Ovary (tissue), 9 donors: ENCODE results near the gene CSF1R. TPM values are rescaled to one million over a fixed set of nuclear protein-coding genes. Genes with fewer than 3 reads are reported as not detected.
A peak's percentile ranks its signal among the peaks of the same experiment; 100 is the strongest.

Experiments used
- DNase-seq, 5 donors: peaks; one replicate each; pipeline ENCODE4 v3.0.0-alpha.2; 2019 to 2020
- H3K27ac ChIP-seq, 2 donors: fragments of 200-600 bp; one replicate each; pipeline versions ENCODE4 v1.5.1 to v1.8.0; 2019 to 2022
- H3K27me3 ChIP-seq: fragments of 200-600 bp; one replicate; pipeline ENCODE4 v1.8.0; 2022
- H3K36me3 ChIP-seq: fragments of 200-600 bp; sonication (generic); one replicate; pipeline ENCODE4 v1.5.1; 2019
- H3K4me1 ChIP-seq: one replicate; pipeline ENCODE4 v1.8.1; 2013; ENCODE audit warnings: mild to moderate bottlenecking, moderate library complexity; ENCODE audit not compliant: insufficient read depth
- H3K4me3 ChIP-seq: fragments of 200-600 bp; sonication (generic); one replicate; pipeline ENCODE4 v1.5.1; 2017
- H3K9me3 ChIP-seq, 2 donors: fragments of 200-600 bp in 1 of 2; sonication (generic) in 1 of 2; one replicate each; pipeline versions ENCODE4 v1.5.1 to v1.8.1; 2013 to 2019; ENCODE audit warnings: mild to moderate bottlenecking in 1 of 2, moderate library complexity in 1 of 2
- CTCF ChIP-seq, 3 donors: fragments of 450-650 bp in 2 of 3; fragments of 200-600 bp in 1 of 3; IDR thresholded peaks; one replicate each; pipeline versions ENCODE4 v1.5.1 to v1.8.0; 2016 to 2022; ENCODE audit warnings: antibody characterized with exemption in 3 of 3, mild to moderate bottlenecking in 1 of 3
- EP300 ChIP-seq: sonication (generic); formaldehyde crosslinking; IDR thresholded peaks from one replicate; pipeline ENCODE4 v1.6.1; 2017; ENCODE audit warnings: antibody characterized with exemption
- POLR2A ChIP-seq: fragments of 450-650 bp; IDR thresholded peaks from one replicate; pipeline ENCODE4 v1.6.1; 2017; ENCODE audit warnings: antibody characterized with exemption, mild to moderate bottlenecking, moderate library complexity
- WGBS, 3 donors: extraction: QIAGEN DNeasy Blood & Tissue Kit in 1 of 3; methylation state at CpG; one replicate each; pipeline versions ENCODE4 v1.1.5 to v1.1.7; 2013 to 2017; 5-methylcytosine and 5-hydroxymethylcytosine counted together
- intact Hi-C, 4 donors: fragments of 100-400 bp; cut with DNase I; formaldehyde crosslinking; loops; one replicate each; pipeline versions ENCODE4 v1.11.0 to v1.15.1; 2022 to 2023
- polyA plus RNA-seq, 2 donors: library from polyadenylated mRNA; stranded (reverse); fragments of 200-250 nt in 1 of 2; fragments of 350-450 nt in 1 of 2; fragmentation: Illumina TruSeq in 1 of 2; extraction: RNeasy Lipid Tissue Mini Kit (QIAGEN cat#74804) in 1 of 2; gene quantifications; one replicate each; pipeline ENCODE4 v1.2.3, GENCODE V29; 2013 to 2014
- total RNA-seq, 7 donors: library from RNA; depleted of rRNA in 2 of 7; stranded (reverse); fragments of >200 nt in 2 of 7; fragmentation: NEBNext Ultra II Directional in 3 of 7; extraction: Animal tissue kit (Norgen Biotek cat#: 25700) in 3 of 7; gene quantifications; one replicate each; pipeline versions ENCODE4 v1.1.0 to v1.2.4, GENCODE V29; 2016 to 2023
- donor health status: DM: no; HTN: no; CAD: no; lungs with moderate emphysema.
- donor health status: DM: no; HTN: no; CAD: no.
- donor health status: Bipolar disorder and iron deficiency.
- donor health status: DM: yes; HTN: yes; CAD: no.
- donor health status: DM: no; HTN: no; CAD: no.
- donor health status: DM: yes; HTN: yes; CAD: no.

The CSF1R gene
- total and polyA plus RNA-seq, 9 donors = 7.6 to 41.9 (median 16.4) TPM

- Histone ChIP-seq H3K27ac (no peak overlapping the region), H3K4me1 (peaks cover 4% of the 10 kb centered on the region), H3K27me3 (no peaks in the 10 kb centered on the region), H3K9me3 (no peaks in the 10 kb centered on the region), H3K4me3 (no peak overlapping the region), H3K36me3 (no peaks in the 10 kb centered on the region)
- DNase-seq = no peak
- 85 to 88% (median 85%) methylated on average over 10 of the region's 10 CpGs for WGBS, 3 donors
- intact Hi-C loops = no loop called here
- TF ChIP-seq EP300 (no peak), CTCF (IDR thresholded peaks at IDR 0.05) (no peak), POLR2A (no peak)
These were observed 40.0 kb upstream of the CSF1R start for GRCh38 chr5:150126199-150126920.

GRCh38 chr5:150125334-150125733 lies 39.0 kb upstream of the CSF1R start:
- TF ChIP-seq EP300 (no peak), CTCF (IDR thresholded peaks at IDR 0.05) (no peak), POLR2A (no peak)
- 85 to 86% (median 85%) methylated on average over 10 of the region's 10 CpGs for WGBS, 3 donors
- H3K27ac ChIP-seq = no peak overlapping the region
- H3K4me1 ChIP-seq = peaks cover 4% of the 10 kb centered on the region
- no peak overlapping the region for H3K4me3 ChIP-seq
- no peaks in the 10 kb centered on the region for H3K27me3 ChIP-seq
- H3K9me3 ChIP-seq = no peaks in the 10 kb centered on the region
- H3K36me3 ChIP-seq = peaks cover 3% of the 10 kb centered on the region
- no peak for DNase-seq
- intact Hi-C loops = no loop called here

GRCh38 chr5:150124596-150124995 lies 38.2 kb upstream of the CSF1R start:
- Histone ChIP-seq H3K36me3 (peaks cover 3% of the 10 kb centered on the region), H3K9me3 (no peaks in the 10 kb centered on the region), H3K27me3 (no peaks in the 10 kb centered on the region), H3K4me1 (peaks cover 2% of the 10 kb centered on the region), H3K27ac (no peak overlapping the region), H3K4me3 (no peak overlapping the region)
- WGBS, 3 donors = 68 to 76% (median 73%) methylated on average over 8 of the region's 8 CpGs
- DNase-seq = no peak
- no peak for TF ChIP-seq EP300
- TF ChIP-seq CTCF (IDR thresholded peaks at IDR 0.05) = no peak
- no peak for TF ChIP-seq POLR2A
- intact Hi-C loops = no loop called here

- Histone ChIP-seq H3K27ac (no peak overlapping the region), H3K4me1 (no peaks in the 10 kb centered on the region), H3K4me3 (no peak overlapping the region), H3K36me3 (peaks cover 3% of the 10 kb centered on the region), H3K9me3 (no peaks in the 10 kb centered on the region), H3K27me3 (no peaks in the 10 kb centered on the region)
- DNase-seq = peak in 1 of 5 donors; percentile 17
- 78 to 82% (median 80%) methylated on average over 11 of the region's 11 CpGs for WGBS, 3 donors
- intact Hi-C loops = no loop called here
- TF ChIP-seq EP300 (no peak), POLR2A (no peak), CTCF (IDR thresholded peaks at IDR 0.05) (no peak)
These were observed 37.8 kb upstream of the CSF1R start for GRCh38 chr5:150124111-150124557.
